Stimulated activated CD4-positive, alpha-beta T cell treated with anti-CD3 and anti-CD28 coated beads, TNF-alpha, amount 100 ng/mL, for 24 hours (primary cell): ENCODE measurements around the gene APOC1.
"Not testable (repeated sequence)": the region's sequence is repeated elsewhere in the genome, so short reads cannot be mapped to it uniquely, and the experiment has no call there.

ENCODE experiments used
- DNase-seq, 3 experiments: peaks; one replicate each; pipeline ENCODE4 v3.0.0-alpha.2; 2020; ENCODE audit warnings: low read depth in 3 of 3

Gene APOC1

DNA sequence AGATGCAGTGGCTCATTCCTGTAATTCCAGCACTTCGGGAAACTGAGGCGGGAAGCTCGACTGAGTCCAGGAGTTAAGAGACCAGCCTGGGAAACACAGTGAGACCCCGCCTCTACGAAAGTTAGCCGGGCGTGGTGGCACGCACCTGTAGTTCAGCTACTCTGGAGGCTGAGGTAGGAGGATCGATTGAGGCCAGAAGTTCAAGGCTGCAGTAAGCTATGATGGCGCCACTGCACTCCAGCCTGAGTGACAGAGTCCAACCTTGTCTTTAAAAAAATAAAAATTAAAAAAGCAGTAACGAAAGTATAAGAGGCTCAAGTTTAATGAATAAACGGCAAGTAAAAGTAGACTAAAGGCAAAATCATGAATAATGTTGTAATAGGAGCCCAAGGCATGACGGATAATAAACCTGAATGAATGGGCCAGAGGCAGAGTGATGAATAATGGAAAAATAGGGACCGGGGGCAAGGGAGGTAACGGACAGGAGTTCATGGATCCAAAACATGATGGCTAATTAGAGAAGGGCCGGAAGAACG lies 24.5 kb upstream of the APOC1 start:
- DNase-seq: no peak

DNA sequence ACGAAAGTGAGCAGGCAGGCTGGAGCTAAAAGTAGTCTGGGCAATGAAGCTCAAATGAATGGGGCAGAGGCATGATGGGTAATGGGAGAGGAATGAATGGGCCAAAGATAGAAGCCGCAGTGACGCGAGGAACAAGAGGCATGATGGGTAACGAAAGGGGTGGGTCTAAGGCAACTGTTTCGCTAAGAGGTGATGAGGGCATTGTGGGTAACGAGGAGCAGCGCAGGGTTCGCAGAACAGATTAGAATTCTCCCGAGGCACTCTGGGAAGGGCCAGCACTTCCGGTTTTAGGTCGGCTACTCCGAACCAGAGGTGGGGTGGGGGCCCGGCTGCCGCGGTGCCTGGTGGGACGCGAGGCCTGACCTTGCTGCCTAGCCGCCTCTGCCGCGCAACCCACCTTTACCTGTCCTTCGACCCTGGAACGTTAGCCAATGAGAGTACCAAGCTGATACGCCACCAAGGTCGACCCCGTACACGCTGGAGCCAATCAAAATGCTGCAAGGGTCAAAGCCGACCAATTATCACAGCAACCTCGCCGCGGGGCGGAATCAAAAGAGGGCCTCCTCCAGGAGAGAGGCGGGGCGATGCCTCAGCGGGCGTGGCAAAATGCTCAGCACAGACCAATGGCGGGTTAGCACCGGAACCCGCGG lies 23.9 kb upstream of the APOC1 start:
- peak in 1 of 3 experiments; percentile 100 for DNase-seq

DNA sequence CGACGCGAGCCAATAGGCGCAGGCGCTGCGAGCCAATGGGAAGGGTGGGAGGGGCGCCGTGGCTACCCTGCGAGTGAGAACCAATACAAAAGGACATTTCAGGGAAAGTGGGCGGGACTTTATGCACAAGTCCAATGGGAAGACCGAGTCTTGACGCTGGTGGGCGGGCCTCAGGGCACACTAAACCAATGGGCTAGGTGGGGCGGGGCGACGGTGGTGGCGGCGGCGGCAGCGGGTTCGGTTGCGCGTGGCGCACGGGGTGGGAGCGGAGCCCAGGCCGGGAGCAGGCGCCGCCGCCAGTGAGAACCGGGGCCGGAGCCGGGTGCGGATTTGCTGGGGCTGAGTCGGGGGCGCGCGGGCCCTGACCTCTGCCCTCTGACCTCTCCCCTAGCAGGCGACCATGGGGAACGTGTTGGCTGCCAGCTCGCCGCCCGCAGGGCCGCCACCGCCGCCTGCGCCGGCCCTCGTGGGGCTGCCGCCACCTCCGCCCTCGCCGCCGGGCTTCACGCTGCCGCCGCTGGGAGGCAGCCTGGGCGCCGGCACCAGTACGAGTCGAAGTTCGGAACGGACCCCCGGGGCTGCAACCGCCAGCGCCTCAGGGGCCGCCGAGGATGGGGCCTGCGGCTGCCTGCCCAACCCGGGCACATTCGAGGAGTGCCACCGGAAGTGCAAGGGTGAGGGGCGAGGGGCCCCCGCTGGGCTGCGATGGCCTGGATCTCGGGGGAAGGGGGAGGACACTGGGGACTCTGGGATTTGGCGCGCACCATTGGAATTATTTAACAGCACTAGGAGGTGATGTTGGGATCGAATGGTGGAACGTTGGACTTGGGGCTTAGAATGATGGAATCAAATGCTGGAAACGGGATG lies 23.2 kb upstream of the APOC1 start, which contains the start of gene TOMM40:
TOMM40 (plus strand) TSS at position 239 of the 867 bp plus-strand sequence; CDS start at position 401, 162 bp downstream.
- DNase-seq: peak in 2 of 3 experiments; percentile 100

DNA sequence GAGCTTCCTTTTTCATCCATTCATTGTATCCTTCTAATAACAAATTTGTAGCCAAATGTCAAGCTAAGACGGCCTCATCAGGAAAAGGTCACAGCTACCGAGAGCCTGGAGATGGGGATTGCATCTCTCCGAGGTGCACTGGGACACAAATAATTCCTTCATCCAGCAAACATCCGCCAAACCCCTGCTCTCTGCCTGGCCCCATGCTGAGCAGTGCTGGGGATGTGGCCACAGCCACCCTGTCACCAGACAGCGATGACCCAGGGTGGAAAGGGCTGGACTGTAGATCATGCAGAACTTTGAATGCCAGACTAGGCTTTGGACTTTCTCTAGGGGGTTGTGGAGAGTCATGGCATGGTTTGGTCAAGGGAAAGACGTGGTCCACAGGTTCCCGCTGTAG lies 21.5 kb upstream of the APOC1 start:
- DNase-seq: no peak

DNA sequence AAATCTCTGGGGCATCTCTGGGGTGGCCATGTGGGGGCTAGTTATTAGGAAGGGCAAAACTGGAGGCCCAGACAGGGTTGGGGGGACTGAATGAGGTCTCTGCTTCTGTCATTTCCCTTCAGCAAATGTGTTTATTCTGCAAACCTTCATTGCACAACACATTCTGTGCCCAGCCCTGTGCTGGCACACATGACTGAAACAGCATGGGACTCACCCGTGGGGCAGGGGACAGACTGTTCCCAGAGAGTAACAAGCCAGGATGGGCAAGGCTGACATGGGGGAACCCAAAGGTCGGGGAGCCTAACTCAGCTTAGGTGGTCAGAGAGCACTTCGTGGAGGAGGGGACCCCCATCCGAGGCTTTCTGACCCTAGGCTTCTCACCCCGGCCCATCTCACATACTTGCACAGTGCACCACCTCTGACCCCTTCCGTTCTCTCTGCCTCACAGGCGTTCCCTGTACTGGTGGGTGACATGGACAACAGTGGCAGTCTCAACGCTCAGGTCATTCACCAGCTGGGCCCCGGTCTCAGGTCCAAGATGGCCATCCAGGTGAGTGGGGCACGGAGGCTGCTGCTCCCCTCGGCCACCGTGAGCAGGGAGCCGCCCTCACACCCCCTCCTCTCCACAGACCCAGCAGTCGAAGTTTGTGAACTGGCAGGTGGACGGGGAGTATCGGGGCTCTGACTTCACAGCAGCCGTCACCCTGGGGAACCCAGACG lies 20.9 kb upstream of the APOC1 start:
- no peak for DNase-seq

DNA sequence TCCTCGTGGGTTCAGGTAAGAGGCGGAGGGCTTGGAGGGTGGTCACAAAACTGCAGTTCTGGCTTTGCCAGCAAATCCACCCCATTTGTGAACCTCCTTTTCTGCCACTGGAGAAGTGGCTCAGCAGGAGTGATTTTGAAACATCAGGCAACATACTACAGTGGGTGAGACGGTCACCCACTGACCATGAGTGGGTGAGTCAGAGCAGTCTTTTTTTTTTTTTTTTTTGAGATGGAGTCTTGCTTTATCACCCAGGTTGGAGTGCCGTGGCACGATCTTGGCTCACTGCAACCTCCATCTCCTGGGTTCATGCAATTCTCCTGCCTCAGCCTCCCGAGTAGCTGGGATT lies 20.4 kb upstream of the APOC1 start:
- DNase-seq: no peak

DNA sequence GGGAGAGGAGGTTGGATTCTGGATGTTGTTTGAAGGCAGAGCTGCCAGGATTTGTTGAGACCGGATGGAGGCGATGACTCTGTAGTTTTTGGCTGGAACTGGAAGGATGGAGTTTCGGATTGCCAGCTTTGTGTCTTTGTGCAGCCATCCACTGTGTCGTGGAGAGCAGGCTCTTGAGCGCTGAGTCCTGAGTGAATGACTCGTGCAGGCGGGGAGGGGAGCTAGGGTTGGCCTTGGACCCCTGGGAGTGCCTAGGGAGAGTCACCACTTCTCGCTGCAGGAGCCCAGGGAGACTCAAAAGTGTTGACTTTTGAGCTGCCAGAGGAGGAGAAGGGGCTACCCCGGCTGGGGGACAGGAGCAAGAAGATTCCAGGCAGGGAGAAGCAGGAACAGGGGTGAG lies 19.5 kb upstream of the APOC1 start:
- DNase-seq: no peak

DNA sequence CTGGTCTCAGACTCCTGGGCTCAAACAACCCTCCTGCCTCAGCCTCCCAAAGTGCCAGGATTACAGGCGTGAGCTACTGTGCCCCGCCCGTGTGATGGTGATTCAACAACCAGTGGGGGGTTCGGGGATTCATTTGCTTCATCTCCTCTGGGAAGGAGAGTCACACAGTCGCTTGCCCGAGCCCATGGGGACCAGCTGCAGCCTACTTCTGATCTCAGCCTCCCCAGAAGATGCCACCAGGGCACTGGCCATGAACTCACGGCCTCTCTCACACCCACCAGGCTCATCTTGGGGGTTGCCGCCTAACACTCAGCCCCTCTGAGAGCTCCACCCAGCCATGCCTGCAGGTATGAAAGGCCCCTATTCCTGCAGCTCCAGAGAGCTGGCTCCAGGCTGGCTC lies 16.6 kb upstream of the APOC1 start:
- no peak for DNase-seq

DNA sequence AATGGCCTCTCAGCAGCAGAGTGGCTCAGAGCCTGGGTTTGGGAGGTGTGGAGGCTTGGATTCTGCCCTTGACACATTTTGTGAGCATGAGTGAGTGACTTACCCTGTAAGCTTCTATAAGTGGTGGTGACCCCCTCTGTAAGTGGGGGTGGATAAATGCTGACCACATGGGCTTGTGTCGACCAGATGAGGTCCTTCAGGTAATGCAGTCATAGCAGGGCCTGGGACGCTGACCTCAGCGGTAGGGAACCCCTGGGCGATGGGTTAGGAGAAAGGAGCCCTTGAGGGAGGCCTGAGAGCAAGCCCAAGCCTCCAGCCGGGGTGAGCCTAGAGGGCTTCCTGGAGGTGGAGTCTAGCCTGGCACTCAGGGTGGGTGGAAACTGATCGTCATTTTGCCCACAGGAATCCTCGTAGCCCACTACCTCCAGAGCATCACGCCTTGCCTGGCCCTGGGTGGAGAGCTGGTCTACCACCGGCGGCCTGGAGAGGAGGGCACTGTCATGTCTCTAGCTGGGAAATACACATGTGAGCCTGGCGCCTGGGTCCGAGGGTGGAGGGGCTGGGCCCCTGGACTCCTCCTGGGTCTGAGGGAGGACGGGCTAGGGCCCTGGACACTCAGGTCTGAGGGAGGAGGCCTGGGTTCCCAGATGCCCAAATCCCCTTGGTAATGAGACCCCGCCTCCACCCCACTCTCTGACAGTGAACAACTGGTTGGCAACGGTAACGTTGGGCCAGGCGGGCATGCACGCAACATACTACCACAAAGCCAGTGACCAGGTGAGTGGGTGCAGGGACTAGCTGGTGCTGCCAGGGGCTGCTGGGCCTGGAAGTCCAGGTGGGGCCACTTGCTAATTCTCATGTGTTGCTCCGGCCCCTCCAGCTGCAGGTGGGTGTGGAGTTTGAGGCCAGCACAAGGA lies 13.8 kb upstream of the APOC1 start:
- DNase-seq: no peak

DNA sequence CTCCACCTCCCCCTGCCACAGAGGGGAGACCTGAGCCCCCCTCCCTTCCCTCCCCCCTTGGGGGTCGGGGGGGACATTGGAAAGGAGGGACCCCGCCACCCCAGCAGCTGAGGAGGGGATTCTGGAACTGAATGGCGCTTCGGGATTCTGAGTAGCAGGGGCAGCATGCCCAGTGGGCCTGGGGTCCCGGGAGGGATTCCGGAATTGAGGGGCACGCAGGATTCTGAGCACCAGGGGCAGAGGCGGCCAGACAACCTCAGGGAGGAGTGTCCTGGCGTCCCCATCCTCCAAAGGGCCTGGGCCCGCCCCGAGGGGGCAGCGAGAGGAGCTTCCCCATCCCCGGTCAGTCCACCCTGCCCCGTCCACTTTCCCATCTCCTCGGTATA lies 11.2 kb upstream of the APOC1 start:
- no peak for DNase-seq

DNA sequence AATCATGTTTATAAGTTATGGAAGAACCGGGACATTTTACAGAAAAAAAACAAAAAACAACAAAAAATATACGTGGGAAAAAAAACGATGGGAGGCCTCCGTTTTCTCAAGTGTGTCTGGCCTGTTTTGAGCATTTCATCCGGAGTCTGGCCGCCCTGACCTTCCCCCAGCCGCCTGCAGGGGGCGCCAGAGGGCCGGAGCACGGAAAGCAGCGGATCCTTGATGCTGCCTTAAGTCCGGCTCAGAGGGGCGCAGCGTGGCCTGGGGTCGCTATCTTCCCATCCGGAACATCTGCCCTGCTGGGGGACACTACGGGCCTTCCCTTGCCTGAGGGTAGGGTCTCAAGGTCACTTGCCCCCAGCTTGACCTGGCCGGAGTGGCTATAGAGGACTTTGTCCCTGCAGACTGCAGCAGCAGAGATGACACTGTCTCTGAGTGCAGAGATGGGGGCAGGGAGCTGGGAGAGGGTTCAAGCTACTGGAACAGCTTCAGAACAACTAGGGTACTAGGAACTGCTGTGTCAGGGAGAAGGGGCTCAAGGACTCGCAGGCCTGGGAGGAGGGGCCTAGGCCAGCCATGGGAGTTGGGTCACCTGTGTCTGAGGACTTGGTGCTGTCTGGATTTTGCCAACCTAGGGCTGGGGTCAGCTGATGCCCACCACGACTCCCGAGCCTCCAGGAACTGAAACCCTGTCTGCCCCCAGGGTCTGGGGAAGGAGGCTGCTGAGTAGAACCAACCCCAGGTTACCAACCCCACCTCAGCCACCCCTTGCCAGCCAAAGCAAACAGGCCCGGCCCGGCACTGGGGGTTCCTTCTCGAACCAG lies 10.6 kb upstream of the APOC1 start:
- DNase-seq: peak; percentile 54 to 75 (median 68)

DNA sequence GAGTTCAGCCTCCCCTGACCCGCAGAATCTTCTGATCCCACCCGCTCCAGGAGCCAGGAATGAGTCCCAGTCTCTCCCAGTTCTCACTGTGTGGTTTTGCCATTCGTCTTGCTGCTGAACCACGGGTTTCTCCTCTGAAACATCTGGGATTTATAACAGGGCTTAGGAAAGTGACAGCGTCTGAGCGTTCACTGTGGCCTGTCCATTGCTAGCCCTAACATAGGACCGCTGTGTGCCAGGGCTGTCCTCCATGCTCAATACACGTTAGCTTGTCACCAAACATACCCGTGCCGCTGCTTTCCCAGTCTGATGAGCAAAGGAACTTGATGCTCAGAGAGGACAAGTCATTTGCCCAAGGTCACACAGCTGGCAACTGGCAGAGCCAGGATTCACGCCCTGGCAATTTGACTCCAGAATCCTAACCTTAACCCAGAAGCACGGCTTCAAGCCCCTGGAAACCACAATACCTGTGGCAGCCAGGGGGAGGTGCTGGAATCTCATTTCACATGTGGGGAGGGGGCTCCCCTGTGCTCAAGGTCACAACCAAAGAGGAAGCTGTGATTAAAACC lies 9.9 kb upstream of the APOC1 start:
- DNase-seq: no peak

DNA sequence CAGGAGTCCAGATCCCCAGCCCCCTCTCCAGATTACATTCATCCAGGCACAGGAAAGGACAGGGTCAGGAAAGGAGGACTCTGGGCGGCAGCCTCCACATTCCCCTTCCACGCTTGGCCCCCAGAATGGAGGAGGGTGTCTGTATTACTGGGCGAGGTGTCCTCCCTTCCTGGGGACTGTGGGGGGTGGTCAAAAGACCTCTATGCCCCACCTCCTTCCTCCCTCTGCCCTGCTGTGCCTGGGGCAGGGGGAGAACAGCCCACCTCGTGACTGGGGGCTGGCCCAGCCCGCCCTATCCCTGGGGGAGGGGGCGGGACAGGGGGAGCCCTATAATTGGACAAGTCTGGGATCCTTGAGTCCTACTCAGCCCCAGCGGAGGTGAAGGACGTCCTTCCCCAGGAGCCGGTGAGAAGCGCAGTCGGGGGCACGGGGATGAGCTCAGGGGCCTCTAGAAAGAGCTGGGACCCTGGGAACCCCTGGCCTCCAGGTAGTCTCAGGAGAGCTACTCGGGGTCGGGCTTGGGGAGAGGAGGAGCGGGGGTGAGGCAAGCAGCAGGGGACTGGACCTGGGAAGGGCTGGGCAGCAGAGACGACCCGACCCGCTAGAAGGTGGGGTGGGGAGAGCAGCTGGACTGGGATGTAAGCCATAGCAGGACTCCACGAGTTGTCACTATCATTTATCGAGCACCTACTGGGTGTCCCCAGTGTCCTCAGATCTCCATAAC lies 8.8 kb upstream of the APOC1 start, which contains the start of gene APOE:
APOE (plus strand) TSS at position 360 of the 724 bp plus-strand sequence. CDS start 829 bp downstream, outside the sequence.
- DNase-seq: no peak

DNA sequence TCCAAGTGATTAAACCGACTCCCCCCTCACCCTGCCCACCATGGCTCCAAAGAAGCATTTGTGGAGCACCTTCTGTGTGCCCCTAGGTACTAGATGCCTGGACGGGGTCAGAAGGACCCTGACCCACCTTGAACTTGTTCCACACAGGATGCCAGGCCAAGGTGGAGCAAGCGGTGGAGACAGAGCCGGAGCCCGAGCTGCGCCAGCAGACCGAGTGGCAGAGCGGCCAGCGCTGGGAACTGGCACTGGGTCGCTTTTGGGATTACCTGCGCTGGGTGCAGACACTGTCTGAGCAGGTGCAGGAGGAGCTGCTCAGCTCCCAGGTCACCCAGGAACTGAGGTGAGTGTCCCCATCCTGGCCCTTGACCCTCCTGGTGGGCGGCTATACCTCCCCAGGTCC lies 6.8 kb upstream of the APOC1 start:
- no peak for DNase-seq

DNA sequence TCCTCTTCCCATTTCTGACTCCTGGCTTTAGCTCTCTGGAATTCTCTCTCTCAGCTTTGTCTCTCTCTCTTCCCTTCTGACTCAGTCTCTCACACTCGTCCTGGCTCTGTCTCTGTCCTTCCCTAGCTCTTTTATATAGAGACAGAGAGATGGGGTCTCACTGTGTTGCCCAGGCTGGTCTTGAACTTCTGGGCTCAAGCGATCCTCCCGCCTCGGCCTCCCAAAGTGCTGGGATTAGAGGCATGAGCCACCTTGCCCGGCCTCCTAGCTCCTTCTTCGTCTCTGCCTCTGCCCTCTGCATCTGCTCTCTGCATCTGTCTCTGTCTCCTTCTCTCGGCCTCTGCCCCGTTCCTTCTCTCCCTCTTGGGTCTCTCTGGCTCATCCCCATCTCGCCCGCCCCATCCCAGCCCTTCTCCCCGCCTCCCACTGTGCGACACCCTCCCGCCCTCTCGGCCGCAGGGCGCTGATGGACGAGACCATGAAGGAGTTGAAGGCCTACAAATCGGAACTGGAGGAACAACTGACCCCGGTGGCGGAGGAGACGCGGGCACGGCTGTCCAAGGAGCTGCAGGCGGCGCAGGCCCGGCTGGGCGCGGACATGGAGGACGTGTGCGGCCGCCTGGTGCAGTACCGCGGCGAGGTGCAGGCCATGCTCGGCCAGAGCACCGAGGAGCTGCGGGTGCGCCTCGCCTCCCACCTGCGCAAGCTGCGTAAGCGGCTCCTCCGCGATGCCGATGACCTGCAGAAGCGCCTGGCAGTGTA lies 6.2 kb upstream of the APOC1 start:
- DNase-seq: no peak

DNA sequence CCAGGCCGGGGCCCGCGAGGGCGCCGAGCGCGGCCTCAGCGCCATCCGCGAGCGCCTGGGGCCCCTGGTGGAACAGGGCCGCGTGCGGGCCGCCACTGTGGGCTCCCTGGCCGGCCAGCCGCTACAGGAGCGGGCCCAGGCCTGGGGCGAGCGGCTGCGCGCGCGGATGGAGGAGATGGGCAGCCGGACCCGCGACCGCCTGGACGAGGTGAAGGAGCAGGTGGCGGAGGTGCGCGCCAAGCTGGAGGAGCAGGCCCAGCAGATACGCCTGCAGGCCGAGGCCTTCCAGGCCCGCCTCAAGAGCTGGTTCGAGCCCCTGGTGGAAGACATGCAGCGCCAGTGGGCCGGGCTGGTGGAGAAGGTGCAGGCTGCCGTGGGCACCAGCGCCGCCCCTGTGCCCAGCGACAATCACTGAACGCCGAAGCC lies 5.6 kb upstream of the APOC1 start:
- DNase-seq: no peak

DNA sequence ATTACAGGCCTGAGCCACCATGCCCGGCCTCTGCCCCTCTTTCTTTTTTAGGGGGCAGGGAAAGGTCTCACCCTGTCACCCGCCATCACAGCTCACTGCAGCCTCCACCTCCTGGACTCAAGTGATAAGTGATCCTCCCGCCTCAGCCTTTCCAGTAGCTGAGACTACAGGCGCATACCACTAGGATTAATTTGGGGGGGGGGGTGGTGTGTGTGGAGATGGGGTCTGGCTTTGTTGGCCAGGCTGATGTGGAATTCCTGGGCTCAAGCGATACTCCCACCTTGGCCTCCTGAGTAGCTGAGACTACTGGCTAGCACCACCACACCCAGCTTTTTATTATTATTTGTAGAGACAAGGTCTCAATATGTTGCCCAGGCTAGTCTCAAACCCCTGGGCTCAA lies 4.6 kb upstream of the APOC1 start:
- no peak for DNase-seq

DNA sequence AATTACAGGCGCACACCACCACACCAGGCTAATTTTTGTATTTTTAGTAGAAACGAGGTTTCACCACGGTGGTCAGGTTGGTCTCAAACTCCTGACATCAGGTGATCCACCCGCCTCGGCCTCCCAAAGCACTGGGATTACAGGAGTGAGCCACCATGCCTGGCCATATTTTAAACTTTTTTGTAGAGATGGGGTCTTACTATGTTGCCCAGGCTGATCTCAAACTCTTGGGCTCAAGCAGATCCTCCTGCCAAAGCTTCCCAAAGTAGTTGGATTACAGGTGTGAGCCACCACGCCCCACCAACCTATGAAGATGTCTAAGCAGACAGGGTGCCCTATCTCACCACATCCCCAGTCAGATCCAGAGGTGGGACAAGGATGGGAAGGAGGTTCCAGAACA lies 2.5 kb upstream of the APOC1 start:
- not testable (repeated sequence) for DNase-seq
